ENCODE measurements around the gene NFASC. TPM values are rescaled to one million over a fixed set of nuclear protein-coding genes. Genes with fewer than 3 reads are reported as not detected.

NFASC gene
- total and polyA plus RNA-seq, 2 experiments from 2014 or later, result 3.9 to 11.7 TPM

- no peaks in the 10 kb centered on the region for H3F3A ChIP-seq (replicated peaks; ENCODE audit: low read depth)
- no peaks in the 10 kb centered on the region for H3K79me2 ChIP-seq (replicated peaks; ENCODE audit: insufficient read depth)
- no peak overlapping the region for H3K4me3 Mint-ChIP-seq
- H3K4me1 Mint-ChIP-seq, result peaks cover 10% of the 10 kb centered on the region
- H3K27me3 ChIP-seq (ENCODE audit: insufficient read depth), result no peaks in the 10 kb centered on the region
- H3K36me3 ChIP-seq (ENCODE audit: insufficient read depth), result no peaks in the 10 kb centered on the region
- H3K9me3 Mint-ChIP-seq, result no peaks in the 10 kb centered on the region
- no peaks in the 10 kb centered on the region for H3K36me3 Mint-ChIP-seq (ENCODE audit: low read depth)
- no peak overlapping the region for H3K27ac ChIP-seq (ENCODE audit: low read depth)
- no peak overlapping the region for H3K4me3 ChIP-seq
- H2AFZ ChIP-seq, result no peak overlapping the region
- no peaks in the 10 kb centered on the region for H3K4me1 ChIP-seq (ENCODE audit: insufficient read depth)
- H4K20me1 ChIP-seq (replicated peaks; ENCODE audit: insufficient read depth), result no peaks in the 10 kb centered on the region
- DNase-seq (ENCODE audit: low spot score) (no peak), ATAC-seq (no peak)
- H3K4me2 ChIP-seq, result no peak overlapping the region
- peaks cover 9% of the 10 kb centered on the region for H3K27me3 Mint-ChIP-seq (ENCODE audit: insufficient read depth, low read depth, poor library complexity)
- TF ChIP-seq ZNF331 (CRISPR knock-in tag; IDR thresholded peaks at IDR 0.05; ENCODE audit: low read depth), result no peak
- no peak for TF ChIP-seq NANOG (IDR thresholded peaks at IDR 0.05; ENCODE audit: borderline replicate concordance)
- no peak for TF ChIP-seq CREB1 (CRISPR knock-in tag; IDR thresholded peaks at IDR 0.05; ENCODE audit: low read depth)
- TF ChIP-seq JUNB (IDR thresholded peaks at IDR 0.05; ENCODE audit: unreplicated experiment), result no peak
- no peak for TF ChIP-seq CTCF (conservative IDR thresholded peaks at IDR 0.05; ENCODE audit: low read depth in 2 of 2)
- TF ChIP-seq ZNF462 (CRISPR knock-in tag; IDR thresholded peaks at IDR 0.05), result no peak
- TF ChIP-seq EZH2phosphoT487 (IDR thresholded peaks at IDR 0.05; ENCODE audit: unreplicated experiment), result no peak
- TF ChIP-seq ZNF114 (CRISPR knock-in tag; IDR thresholded peaks at IDR 0.05), result no peak
- no peak for TF ChIP-seq EZH2 (IDR thresholded peaks at IDR 0.05; ENCODE audit: low read depth, unreplicated experiment)
- no peak for TF ChIP-seq POLR2AphosphoS5 (IDR thresholded peaks at IDR 0.05; ENCODE audit: low read depth)
- no peak for TF ChIP-seq REST (IDR thresholded peaks at IDR 0.05; ENCODE audit: unreplicated experiment)
- TF ChIP-seq ETS1 (IDR thresholded peaks at IDR 0.05), result no peak
- TF ChIP-seq STAT1 (IDR thresholded peaks at IDR 0.05; ENCODE audit: unreplicated experiment), result no peak
- no peak overlapping the region for H3K27ac Mint-ChIP-seq
- no peaks in the 10 kb centered on the region; the same call in 1 of the 2 replicates for H3K9me2 ChIP-seq (ENCODE audit: insufficient read depth)
Observed at GRCh38 chr1:204848579-204848978, 22.1 kb upstream of the NFASC start.
